ENCODE measurements around the gene COA6. TPM values are rescaled to one million over a fixed set of nuclear protein-coding genes. Genes with fewer than 3 reads are reported as not detected.

The COA6 gene
- total and polyA plus RNA-seq, 2 donors (not counting 3 experiments of a cell fraction or from before 2014, with no cell fraction given): 22.2 to 42.7 TPM

- Histone ChIP-seq H3K9ac (replicated peaks; ENCODE audit: extremely low read depth, insufficient read depth, low read length) (no peak overlapping the region), H3K9me3 (replicated peaks; ENCODE audit: control insufficient read depth, insufficient read depth, low read length) (no peaks in the 10 kb centered on the region), H3K36me3 (ENCODE audit: control insufficient read depth in 2 of 2, extremely low read depth in 1 of 2, insufficient read depth in 2 of 2, low read length in 2 of 2) (no peaks in the 10 kb centered on the region), H3K27ac (ENCODE audit: insufficient read depth, low read depth, low read length) (no peak overlapping the region), H3K4me2 (ENCODE audit: insufficient read depth, low read length) (no peak overlapping the region), H4K20me1 (replicated peaks; ENCODE audit: control insufficient read depth, extremely low read depth, insufficient read depth, low read length) (no peaks in the 10 kb centered on the region), H3K27me3 (ENCODE audit: control insufficient read depth in 2 of 2, insufficient read depth in 2 of 2, low read length in 2 of 2) (peaks cover 0 to 3% of the 10 kb centered on the region in 2 experiments), H3K79me2 (ENCODE audit: control insufficient read depth, insufficient read depth, low read length) (no peaks in the 10 kb centered on the region), H3K4me3 (replicated peaks in 1 of 3; ENCODE audit: insufficient read depth in 1 of 3, low read depth in 1 of 3, low read length in 3 of 3) (no peak overlapping the region), H3K4me1 (ENCODE audit: control insufficient read depth, extremely low read depth, insufficient read depth, low read length) (peaks cover 8% of the 10 kb centered on the region), H2AFZ (ENCODE audit: low read depth, low read length) (no peak overlapping the region), H3K9me1 (replicated peaks; ENCODE audit: control insufficient read depth, extremely low read depth, insufficient read depth, low read length) (no peaks in the 10 kb centered on the region)
- BruUV-seq (replicated peaks): no TSS peak
- CTCF ChIA-PET: interaction anchor here (1.1 kb wide), 2 partner anchors 42 to 59 kb away, joined by 3 read pairs; no protein-coding TSS in a partner anchor
- FAIRE-seq (no peak), DNase-seq (ENCODE audit: low read depth, low spot score) (no peak)
- TF ChIP-seq CTCF (IDR thresholded peaks at IDR 0.05; ENCODE audit: extremely low read depth in 1 of 2, insufficient read depth in 1 of 2, low read depth in 1 of 2, low read length in 2 of 2): no peak
- TF ChIP-seq FOS (IDR thresholded peaks at IDR 0.05; ENCODE audit: borderline replicate concordance, insufficient read depth, low read length): no peak
- no peak for TF ChIP-seq JUN (IDR thresholded peaks at IDR 0.05; ENCODE audit: borderline replicate concordance, insufficient read depth, insufficient read length, low read depth)
- TF ChIP-seq POLR2A (IDR thresholded peaks at IDR 0.05; ENCODE audit: low read depth, low read length): no peak
- TF ChIP-seq MAX (IDR thresholded peaks at IDR 0.05; ENCODE audit: insufficient read depth, insufficient read length): no peak
- no peak for TF ChIP-seq MYC (IDR thresholded peaks at IDR 0.05; ENCODE audit: low read depth, low read length)
- TF ChIP-seq EZH2 (IDR thresholded peaks at IDR 0.05; ENCODE audit: borderline replicate concordance, low read depth, low read length, severe bottlenecking): no peak
- no peak for TF ChIP-seq GATA2 (IDR thresholded peaks at IDR 0.05; ENCODE audit: insufficient read depth, insufficient read length, low read depth, low read length)
- TF ChIP-seq POLR2AphosphoS5 (IDR thresholded peaks at IDR 0.05; ENCODE audit: insufficient read depth, low read depth, low read length): no peak
- POLR2A ChIA-PET: no interaction called here
- intact Hi-C loops (cut with micrococcal nuclease) (no loop called here), dilution Hi-C loops (cut with MboI; ENCODE audit: extremely low pct_ligation_motif_present, low sequenced_read_pairs) (no loop called here)
Observed at GRCh38 chr1:234368320-234369032, 4.8 kb upstream of the COA6 start.
